SK-N-SH (cell line): ENCODE results near the gene TRIOBP.

ENCODE experiments used
- CTCF ChIP-seq: fragments of 200-600 bp; sonication (generic); IDR thresholded peaks from 2 replicates; pipeline ENCODE4 v1.6.1; 2017; ENCODE audit warnings: antibody characterized with exemption, mild to moderate bottlenecking, moderate library complexity
- EP300 ChIP-seq, 2 experiments: IDR thresholded peaks; 2 replicates each; pipeline versions ENCODE4 v1.4.0 to v1.6.1; 2012; ENCODE audit warnings: borderline replicate concordance in 1 of 2, low read depth in 1 of 2, low read length in 1 of 2
- EZH2phosphoT487 ChIP-seq: fragments of 200-600 bp; sonication (generic); IDR thresholded peaks from 2 replicates; pipeline ENCODE4 v1.6.1; 2017; ENCODE audit warnings: low read depth, mixed run types, mild to moderate bottlenecking, antibody characterized with exemption, moderate library complexity, borderline replicate concordance
- FOSL2 ChIP-seq: IDR thresholded peaks from 2 replicates; pipeline ENCODE4 v1.4.0; 2012; ENCODE audit warnings: low read depth, mild to moderate bottlenecking, moderate library complexity, borderline replicate concordance
- FOXM1 ChIP-seq: IDR thresholded peaks from 2 replicates; pipeline ENCODE4 v1.4.0; 2012; ENCODE audit warnings: low read depth, mild to moderate bottlenecking
- GABPA ChIP-seq: IDR thresholded peaks from 2 replicates; pipeline ENCODE4 v1.4.0; 2012; ENCODE audit warnings: low read depth, mild to moderate bottlenecking
- PBX3 ChIP-seq: IDR thresholded peaks from 2 replicates; pipeline ENCODE4; 2012
- POLR2AphosphoS5 ChIP-seq: IDR thresholded peaks from 2 replicates; pipeline ENCODE4 v1.6.1; 2012; ENCODE audit warnings: low read depth, low read length
- RAD21 ChIP-seq: IDR thresholded peaks from 2 replicates; pipeline ENCODE4 v1.6.1; 2012; ENCODE audit warnings: mild to moderate bottlenecking, low read length
- REST ChIP-seq: IDR thresholded peaks from 2 replicates; pipeline ENCODE4 v1.6.1; 2012; ENCODE audit warnings: mild to moderate bottlenecking, low read depth, low read length, moderate library complexity
- TAF1 ChIP-seq: IDR thresholded peaks from 2 replicates; pipeline ENCODE4 v1.6.1; 2012; ENCODE audit warnings: low read depth, mild to moderate bottlenecking, low read length, moderate library complexity, borderline replicate concordance
- TCF12 ChIP-seq: IDR thresholded peaks from 2 replicates; pipeline ENCODE4 v1.4.0; 2012
- YY1 ChIP-seq: IDR thresholded peaks from 2 replicates; pipeline ENCODE4 v1.4.0; 2012; ENCODE audit warnings: low read depth, mild to moderate bottlenecking

GRCh38 chr22:37708580-37709444 lies 12.0 kb downstream of the TRIOBP start:
- no peak for TF ChIP-seq CTCF
- TF ChIP-seq EP300 (IDR thresholded peaks at IDR 0.05; ENCODE audit: borderline replicate concordance in 1 of 2, low read depth in 1 of 2, low read length in 1 of 2): no peak
- TF ChIP-seq TAF1: no peak
- no peak for TF ChIP-seq FOXM1
- TF ChIP-seq EZH2phosphoT487: no peak
- TF ChIP-seq POLR2AphosphoS5: no peak
- no peak for TF ChIP-seq GABPA
- no peak for TF ChIP-seq YY1
- no peak for TF ChIP-seq RAD21
- TF ChIP-seq FOSL2: no peak
- TF ChIP-seq TCF12: no peak
- TF ChIP-seq REST: no peak
- no peak for TF ChIP-seq PBX3
